SK-N-SH (cell line): ENCODE data around the gene AKT1. TPM values are rescaled to one million over a fixed set of nuclear protein-coding genes. Genes with fewer than 3 reads are reported as not detected.
A peak's percentile ranks its signal among the peaks of the same experiment; 100 is the strongest.

Experiments used
- CTCF ChIA-PET: fragments of 300-600, 350-600 bp; formaldehyde crosslinking; extraction: SDS; loops from one replicate; lab custom pipeline; 2021; lab: Yijun Ruan, JAX
- POLR2A ChIA-PET: fragments of 350-600 bp; sonication (Branson Sonifier 250); formaldehyde crosslinking; extraction: SDS; loops from one replicate; lab custom pipeline; 2020; ENCODE audit warnings: antibody characterized with exemption, inconsistent platforms; lab: Yijun Ruan, JAX
- DNase-seq: peaks from one replicate; pipeline ENCODE4 v3.0.0; 2012
- H2AFZ ChIP-seq: fragments of 200-600 bp; sonication (generic); 2 replicates; pipeline ENCODE4 v1.8.1; 2016; ENCODE audit warnings: antibody characterized with exemption, mild to moderate bottlenecking, low read depth
- H3F3A ChIP-seq: fragments of 200-600 bp; sonication (generic); replicated peaks from 2 replicates; pipeline ENCODE3; 2016; ENCODE audit warnings: antibody characterized with exemption, mild to moderate bottlenecking; ENCODE audit not compliant: insufficient read depth
- H3K27ac ChIP-seq, 2 experiments: fragments of 200-500 bp in 1 of 2; fragments of 200-600 bp in 1 of 2; sonication (Bioruptor generic) in 1 of 2; sonication (generic), shearing (Covaris generic) in 1 of 2; 2 replicates each; pipeline versions ENCODE4 v1.5.1 to v1.6.1; 2014 to 2016; ENCODE audit warnings: low read depth in 2 of 2, inconsistent platforms in 1 of 2, low read length in 1 of 2, mild to moderate bottlenecking in 1 of 2, mixed read lengths in 1 of 2
- H3K27me3 ChIP-seq: fragments of 200-600 bp; sonication (generic), shearing (Covaris generic); 2 replicates; pipeline ENCODE4 v1.6.1; 2016; ENCODE audit warnings: mixed run types; ENCODE audit not compliant: insufficient read depth
- H3K36me3 ChIP-seq, 2 experiments: fragments of 200-500 bp in 1 of 2; fragments of 200-600 bp in 1 of 2; sonication (Bioruptor generic) in 1 of 2; sonication (generic) in 1 of 2; replicated peaks in 1 of 2; 2 replicates each; pipeline versions ENCODE3 to v1.5.1; 2014 to 2016; ENCODE audit warnings: low read length in 1 of 2, mild to moderate bottlenecking in 1 of 2; ENCODE audit not compliant: insufficient read depth in 2 of 2, control insufficient read depth in 1 of 2
- H3K4me1 ChIP-seq, 2 experiments: fragments of 200-500 bp in 1 of 2; fragments of 200-600 bp in 1 of 2; sonication (Bioruptor generic) in 1 of 2; sonication (generic), shearing (Covaris generic) in 1 of 2; 2 replicates each; pipeline versions ENCODE4 v1.5.1 to v1.6.1; 2014 to 2016; ENCODE audit warnings: low read depth in 1 of 2, low read length in 1 of 2, mixed run types in 1 of 2; ENCODE audit not compliant: insufficient read depth in 2 of 2, control insufficient read depth in 1 of 2
- H3K4me2 ChIP-seq: fragments of 200-600 bp; sonication (generic), shearing (Covaris generic); 2 replicates; pipeline ENCODE4 v1.6.1; 2017; ENCODE audit warnings: mixed run types
- H3K4me3 ChIP-seq, 2 experiments: fragments of 200-500 bp in 1 of 2; fragments of 200-600 bp in 1 of 2; sonication (Bioruptor generic) in 1 of 2; sonication (generic), shearing (Covaris generic) in 1 of 2; 2 replicates each; pipeline versions ENCODE4 v1.5.1 to v1.8.1; 2014 to 2016; ENCODE audit warnings: low read depth in 2 of 2, inconsistent platforms in 1 of 2, low read length in 1 of 2, mild to moderate bottlenecking in 1 of 2, mixed read lengths in 1 of 2, moderate library complexity in 1 of 2
- H3K79me2 ChIP-seq: fragments of 200-600 bp; sonication (generic); 2 replicates; pipeline ENCODE4 v1.8.1; 2017; ENCODE audit warnings: mild to moderate bottlenecking; ENCODE audit not compliant: insufficient read depth
- H3K9ac ChIP-seq: fragments of 200-600 bp; sonication (generic); 2 replicates; pipeline ENCODE4 v1.6.1; 2017; ENCODE audit warnings: mixed run types
- H3K9me2 ChIP-seq: fragments of 200-600 bp; sonication (generic); 2 replicates; pipeline ENCODE4 v1.6.1; 2017; ENCODE audit warnings: mixed run types
- H3K9me3 ChIP-seq: fragments of 200-600 bp; sonication (generic); 2 replicates; pipeline ENCODE4 v1.6.1; 2017; ENCODE audit warnings: mixed run types, mild to moderate bottlenecking, moderate library complexity
- H4K20me1 ChIP-seq: fragments of 200-600 bp; sonication (generic); 2 replicates; pipeline ENCODE4 v1.6.1; 2017; ENCODE audit warnings: mild to moderate bottlenecking, mixed run types; ENCODE audit not compliant: insufficient read depth
- CHD2 ChIP-seq: fragments of 150-350 bp; IDR thresholded peaks from 2 replicates; pipeline ENCODE4 v1.6.1; 2018; ENCODE audit warnings: low read length; ENCODE audit not compliant: partially characterized antibody
- EZH2phosphoT487 ChIP-seq: fragments of 200-600 bp; sonication (generic); IDR thresholded peaks from 2 replicates; pipeline ENCODE4 v1.6.1; 2017; ENCODE audit warnings: low read depth, mixed run types, mild to moderate bottlenecking, antibody characterized with exemption, moderate library complexity, borderline replicate concordance
- FOXJ3 ChIP-seq: sonication (generic); formaldehyde crosslinking; IDR thresholded peaks from 2 replicates; pipeline ENCODE4 v1.5.1; 2020; ENCODE audit warnings: mild to moderate bottlenecking, missing genetic modification reagents
- JUND ChIP-seq: IDR thresholded peaks from 2 replicates; pipeline ENCODE4 v1.4.0; 2012
- MEF2A ChIP-seq: IDR thresholded peaks from 2 replicates; pipeline ENCODE4 v1.4.0; 2012; ENCODE audit warnings: low read depth, borderline replicate concordance
- MXI1 ChIP-seq: IDR thresholded peaks from 2 replicates; pipeline ENCODE4 v1.6.1; 2012; ENCODE audit warnings: mild to moderate bottlenecking, low read depth, low read length, improper control_type of control experiment
- RAD21 ChIP-seq: IDR thresholded peaks from 2 replicates; pipeline ENCODE4 v1.6.1; 2012; ENCODE audit warnings: mild to moderate bottlenecking, low read length
- RCOR1 ChIP-seq: fragments of 150-350 bp; IDR thresholded peaks from 2 replicates; pipeline ENCODE4 v1.6.1; 2017; ENCODE audit warnings: antibody characterized with exemption, low read length
- RXRA ChIP-seq: IDR thresholded peaks from 2 replicates; pipeline ENCODE4 v1.4.0; 2012; ENCODE audit warnings: low read depth, mild to moderate bottlenecking, borderline replicate concordance
- SIN3A ChIP-seq: IDR thresholded peaks from 2 replicates; pipeline ENCODE4 v1.6.1; 2012; ENCODE audit warnings: low read depth, mild to moderate bottlenecking, low read length, moderate library complexity, borderline replicate concordance
- TAF1 ChIP-seq: IDR thresholded peaks from 2 replicates; pipeline ENCODE4 v1.6.1; 2012; ENCODE audit warnings: low read depth, mild to moderate bottlenecking, low read length, moderate library complexity, borderline replicate concordance
- TCF12 ChIP-seq: IDR thresholded peaks from 2 replicates; pipeline ENCODE4 v1.4.0; 2012
- WGBS: methylation state at CpG from one replicate; pipeline ENCODE4 v1.1.6; 2017; ENCODE audit warnings: low lambda C conversion rate; 5-methylcytosine and 5-hydroxymethylcytosine counted together
- polyA plus RNA-seq, 3 experiments: library from polyadenylated mRNA; depleted of rRNA; stranded (reverse); fragments of >200 nt; gene quantifications; 2 replicates each; pipeline ENCODE4 v1.2.3, GENCODE V29; 2012
- TF ChIP-seq, protein P1 (sequence below): IDR thresholded peaks from 2 replicates; pipeline ENCODE4; 2012

Gene AKT1
- polyA plus RNA-seq, 1 of the 3 experiments (the other 2 are of a cell fraction): 198 TPM

DNA sequence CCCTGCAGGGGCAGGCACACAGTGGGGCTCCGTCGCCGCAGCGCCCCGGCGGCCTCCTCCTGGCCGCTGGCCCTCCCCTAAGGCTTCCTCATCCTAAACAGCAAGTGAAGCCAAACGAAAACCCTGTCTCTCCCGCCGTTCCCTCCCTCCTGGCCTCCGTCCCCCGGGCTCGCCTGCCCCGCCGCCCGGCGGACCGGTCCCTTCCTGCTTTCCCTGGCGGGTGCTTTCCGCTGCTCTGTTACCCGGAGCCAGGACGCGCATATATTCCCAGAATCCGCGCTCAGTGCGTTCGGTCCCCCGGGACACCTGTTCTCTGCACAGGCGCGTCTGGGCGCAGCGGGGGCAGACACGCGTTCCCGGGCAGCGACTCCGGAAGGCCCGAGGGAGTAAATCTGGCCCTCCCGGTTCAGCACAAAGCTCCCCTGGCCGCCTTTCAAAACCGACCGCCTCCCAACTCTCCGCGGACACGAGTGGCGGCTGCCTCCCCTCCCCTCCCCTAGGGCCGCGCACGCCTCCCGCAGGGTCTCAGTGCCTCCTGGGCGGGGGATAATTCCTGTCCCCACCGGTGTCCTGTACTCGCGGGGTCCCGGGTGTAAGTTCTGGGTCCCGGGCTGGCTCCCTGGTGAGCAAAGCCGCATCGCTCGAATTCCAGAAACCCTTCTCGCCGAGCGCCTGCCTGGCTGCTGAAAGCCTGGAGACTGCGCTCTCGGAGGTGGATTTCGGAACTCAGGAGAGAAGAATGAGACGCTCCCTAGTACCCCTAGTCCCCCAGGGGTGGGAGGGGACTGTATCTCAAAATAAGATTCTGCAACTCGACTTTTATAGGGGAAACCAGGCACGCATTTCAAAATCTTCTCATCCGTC, 48.1 kb upstream of the AKT1 start:
- no peak for TF ChIP-seq MEF2A
- TF ChIP-seq SIN3A: no peak
- no peak for TF ChIP-seq RAD21
- no peak for TF ChIP-seq TAF1
- TF ChIP-seq, protein P1, sequence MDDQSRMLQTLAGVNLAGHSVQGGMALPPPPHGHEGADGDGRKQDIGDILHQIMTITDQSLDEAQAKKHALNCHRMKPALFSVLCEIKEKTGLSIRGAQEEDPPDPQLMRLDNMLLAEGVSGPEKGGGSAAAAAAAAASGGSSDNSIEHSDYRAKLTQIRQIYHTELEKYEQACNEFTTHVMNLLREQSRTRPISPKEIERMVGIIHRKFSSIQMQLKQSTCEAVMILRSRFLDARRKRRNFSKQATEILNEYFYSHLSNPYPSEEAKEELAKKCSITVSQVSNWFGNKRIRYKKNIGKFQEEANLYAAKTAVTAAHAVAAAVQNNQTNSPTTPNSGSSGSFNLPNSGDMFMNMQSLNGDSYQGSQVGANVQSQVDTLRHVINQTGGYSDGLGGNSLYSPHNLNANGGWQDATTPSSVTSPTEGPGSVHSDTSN: no peak
- no peak for TF ChIP-seq TCF12
- TF ChIP-seq CHD2: no peak
- Histone ChIP-seq H3K4me2 (0 out of 2 replicates have a peak overlapping the region, but pooled peaks have one; percentile 19), H3K4me1 (no peaks in the 10 kb centered on the region; a peak in 1 of 4 replicates), H3K79me2 (no peaks in the 10 kb centered on the region), H4K20me1 (no peaks in the 10 kb centered on the region), H3K36me3 (no peaks in the 10 kb centered on the region), H2AFZ (no peak overlapping the region), H3K9me2 (no peaks in the 10 kb centered on the region), H3K27ac (no peak overlapping the region), H3K4me3 (no peak overlapping the region; a peak in 1 of 4 replicates), H3K9me3 (no peaks in the 10 kb centered on the region), H3K9ac (no peak overlapping the region), H3F3A (no peaks in the 10 kb centered on the region), H3K27me3 (peaks cover 42% of the 10 kb centered on the region)
- 14% methylated on average over 42 of the region's 69 CpGs for WGBS
- ChIA-PET CTCF (interaction anchor here (0.8 to 2.3 kb wide), 3 partner anchors 17 to 119 kb away, joined by 3 to 14 read pairs (median 4); no protein-coding TSS in a partner anchor), POLR2A (no interaction called here)
- peak; percentile 49 for DNase-seq

DNA sequence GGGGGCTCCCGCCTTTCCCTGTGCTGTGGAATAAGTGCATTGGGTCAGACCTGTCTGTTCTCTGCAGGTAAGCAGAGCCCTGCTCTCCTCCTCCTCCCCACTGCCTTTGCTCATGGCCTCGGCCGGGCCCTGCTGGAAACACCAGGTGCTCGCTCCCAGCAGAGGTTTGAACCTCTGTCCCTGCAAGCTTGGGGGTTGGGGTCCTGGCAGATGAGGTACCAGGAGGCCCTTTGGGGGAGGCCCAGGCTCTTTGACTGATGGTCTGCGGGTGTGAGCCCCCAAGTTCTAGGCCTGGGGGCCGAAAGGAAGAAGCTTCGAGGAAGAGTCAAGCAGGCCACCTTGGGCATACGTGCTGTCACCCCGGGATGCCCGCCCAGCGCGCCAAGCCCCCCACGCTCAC, 47.5 kb upstream of the AKT1 start:
- Histone ChIP-seq H3K27ac (no peak overlapping the region), H3K4me1 (no peaks in the 10 kb centered on the region; a peak in 1 of 4 replicates), H3K4me2 (no peak overlapping the region), H3K79me2 (no peaks in the 10 kb centered on the region), H3K36me3 (no peaks in the 10 kb centered on the region), H2AFZ (no peak overlapping the region), H3F3A (no peaks in the 10 kb centered on the region), H3K9me3 (no peaks in the 10 kb centered on the region), H4K20me1 (no peaks in the 10 kb centered on the region), H3K9me2 (no peaks in the 10 kb centered on the region), H3K9ac (no peak overlapping the region), H3K4me3 (no peak overlapping the region), H3K27me3 (peaks cover 40% of the 10 kb centered on the region)
- no peak for TF ChIP-seq MEF2A
- no peak for TF ChIP-seq MXI1
- TF ChIP-seq, protein P1: no peak
- TF ChIP-seq EZH2phosphoT487: no peak
- no peak for TF ChIP-seq RXRA
- TF ChIP-seq RAD21: no peak
- TF ChIP-seq FOXJ3 (CRISPR knock-in tag): no peak
- TF ChIP-seq JUND: no peak
- TF ChIP-seq RCOR1: no peak
- 65% methylated on average over 5 of the region's 13 CpGs for WGBS
- POLR2A ChIA-PET: no interaction called here
- CTCF ChIA-PET: interaction anchor here (2.3 kb wide), 1 partner anchor 16 kb away, joined by 14 read pairs; no protein-coding TSS in a partner anchor
- no peak for DNase-seq
